H9 (cell line): ENCODE measurements around the gene DCHS2. TPM values are rescaled to one million over a fixed set of nuclear protein-coding genes. Genes with fewer than 3 reads are reported as not detected.

ENCODE experiments used
- DNase-seq: peaks from one replicate; pipeline ENCODE4 v3.0.0-alpha.2; 2017
- H2AFZ ChIP-seq: one replicate; pipeline ENCODE4 v1.6.1; 2013; ENCODE audit warnings: mild to moderate bottlenecking, low read length, control low read depth, moderate library complexity
- H2AK5ac ChIP-seq: 2 replicates; pipeline ENCODE4 v1.6.1; 2013; ENCODE audit warnings: low read length, control low read depth, mixed read lengths; ENCODE audit not compliant: insufficient read length
- H2BK120ac ChIP-seq: one replicate; pipeline ENCODE4 v1.6.1; 2013; ENCODE audit warnings: low read depth, mild to moderate bottlenecking, low read length, control low read depth, inconsistent platforms; ENCODE audit not compliant: poor library complexity, severe bottlenecking
- H2BK12ac ChIP-seq: 2 replicates; pipeline ENCODE4 v1.6.1; 2013; ENCODE audit warnings: low read length, control low read depth, mixed read lengths, low read depth; ENCODE audit not compliant: insufficient read length
- H2BK15ac ChIP-seq: 2 replicates; pipeline ENCODE4 v1.6.1; 2013; ENCODE audit warnings: low read depth, low read length, control low read depth
- H2BK20ac ChIP-seq: one replicate; pipeline ENCODE4 v1.6.1; 2013; ENCODE audit warnings: low read depth, mild to moderate bottlenecking, low read length, control low read depth, inconsistent platforms; ENCODE audit not compliant: poor library complexity, severe bottlenecking
- H2BK5ac ChIP-seq: 2 replicates; pipeline ENCODE4 v1.6.1; 2013; ENCODE audit warnings: low read length, control low read depth, mixed read lengths; ENCODE audit not compliant: insufficient read length
- H3K14ac ChIP-seq: 2 replicates; pipeline ENCODE4 v1.6.1; 2013; ENCODE audit warnings: low read length, control low read depth; ENCODE audit not compliant: insufficient read depth
- H3K18ac ChIP-seq: 2 replicates; pipeline ENCODE4 v1.6.1; 2013; ENCODE audit warnings: low read depth, mild to moderate bottlenecking, mixed read lengths, low read length, control low read depth; ENCODE audit not compliant: insufficient read length
- H3K23ac ChIP-seq: 2 replicates; pipeline ENCODE4 v1.6.1; 2013; ENCODE audit warnings: low read length, control low read depth, mixed read lengths, low read depth; ENCODE audit not compliant: insufficient read length
- H3K23me2 ChIP-seq: 2 replicates; pipeline ENCODE4 v1.6.1; 2013; ENCODE audit warnings: low read depth, mild to moderate bottlenecking, mixed read lengths, low read length, control low read depth; ENCODE audit not compliant: insufficient read length, poor library complexity, severe bottlenecking
- H3K27ac ChIP-seq: 2 replicates; pipeline ENCODE4 v1.5.1; 2013; ENCODE audit warnings: low read length, control low read depth, mixed read lengths, low read depth; ENCODE audit not compliant: insufficient read length
- H3K27me3 ChIP-seq: 2 replicates; pipeline ENCODE4 v1.6.1; 2013; ENCODE audit warnings: low read length, control low read depth, inconsistent platforms; ENCODE audit not compliant: insufficient read depth
- H3K4ac ChIP-seq: 2 replicates; pipeline ENCODE4 v1.6.1; 2013; ENCODE audit warnings: low read depth, mild to moderate bottlenecking, control low read depth, inconsistent platforms, low read length, moderate library complexity
- H3K4me1 ChIP-seq: 2 replicates; pipeline ENCODE4 v1.6.1; 2013; ENCODE audit warnings: low read length, control low read depth, inconsistent platforms; ENCODE audit not compliant: insufficient read depth
- H3K4me2 ChIP-seq: 2 replicates; pipeline ENCODE4 v1.6.1; 2013; ENCODE audit warnings: low read length, control low read depth, mixed read lengths; ENCODE audit not compliant: insufficient read length, insufficient read depth
- H3K56ac ChIP-seq: 2 replicates; pipeline ENCODE4 v1.6.1; 2013; ENCODE audit warnings: low read depth, mild to moderate bottlenecking, mixed read lengths, low read length, control low read depth; ENCODE audit not compliant: insufficient read length
- H3K79me1 ChIP-seq: 2 replicates; pipeline ENCODE4 v1.6.1; 2013; ENCODE audit warnings: low read depth, mild to moderate bottlenecking, moderate library complexity, low read length, control low read depth, inconsistent platforms; ENCODE audit not compliant: insufficient read depth, poor library complexity, severe bottlenecking
- H3K79me2 ChIP-seq: 2 replicates; pipeline ENCODE4 v1.6.1; 2013; ENCODE audit warnings: low read length, control low read depth, inconsistent platforms; ENCODE audit not compliant: insufficient read depth
- H3K9ac ChIP-seq: 2 replicates; pipeline ENCODE4 v1.6.1; 2013; ENCODE audit warnings: low read length, control low read depth, mixed read lengths; ENCODE audit not compliant: insufficient read length; ENCODE audit errors: extremely low read depth
- H3K9me3 ChIP-seq: one replicate; pipeline ENCODE4 v1.6.1; 2013; ENCODE audit warnings: low read depth, low read length, inconsistent platforms; ENCODE audit not compliant: control insufficient read depth
- H3T11ph ChIP-seq: one replicate; pipeline ENCODE4 v1.6.1; 2013; ENCODE audit warnings: mild to moderate bottlenecking, low read length, control low read depth, inconsistent platforms
- H4K20me1 ChIP-seq: one replicate; pipeline ENCODE4 v1.6.1; 2013; ENCODE audit not compliant: control insufficient read depth, insufficient read length, insufficient read depth
- H4K5ac ChIP-seq: 2 replicates; pipeline ENCODE4 v1.6.1; 2013; ENCODE audit warnings: low read depth, mild to moderate bottlenecking, mixed read lengths, low read length, control low read depth; ENCODE audit not compliant: insufficient read length
- H4K8ac ChIP-seq: replicated peaks from 2 replicates; pipeline ENCODE4 v1.6.1; 2013; ENCODE audit warnings: low read length, control low read depth, mixed read lengths, low read depth; ENCODE audit not compliant: insufficient read length
- H4K91ac ChIP-seq: 2 replicates; pipeline ENCODE4 v1.6.1; 2013; ENCODE audit warnings: low read depth, mild to moderate bottlenecking, moderate library complexity, mixed read lengths, low read length, control low read depth; ENCODE audit not compliant: insufficient read length
- H3K27ac Mint-ChIP-seq, 3 experiments: 2 replicates in 2 of 3; 3 replicates in 1 of 3; pipeline ENCODE4 v1.8.0; 2020 to 2021; ENCODE audit warnings: mixed read lengths in 3 of 3, mild to moderate bottlenecking in 1 of 3, moderate library complexity in 1 of 3
- H3K27me3 Mint-ChIP-seq: 2 replicates; pipeline ENCODE4 v1.8.0; 2021; ENCODE audit warnings: low read depth, mild to moderate bottlenecking, moderate library complexity, mixed read lengths
- H3K36me3 Mint-ChIP-seq, 3 experiments: 2 replicates in 2 of 3; 3 replicates in 1 of 3; pipeline ENCODE4 v1.8.0; 2020 to 2021; ENCODE audit warnings: low read depth in 3 of 3, mixed read lengths in 3 of 3; ENCODE audit not compliant: insufficient read depth in 1 of 3
- H3K4me1 Mint-ChIP-seq, 2 experiments: 2 replicates each; pipeline ENCODE4 v1.8.0; 2020; ENCODE audit warnings: mixed read lengths in 2 of 2
- H3K4me3 Mint-ChIP-seq, 2 experiments: 2 replicates in 1 of 2; 3 replicates in 1 of 2; pipeline ENCODE4 v1.8.0; 2020 to 2021; ENCODE audit warnings: mild to moderate bottlenecking in 2 of 2, mixed read lengths in 2 of 2, moderate library complexity in 1 of 2
- H3K9me3 Mint-ChIP-seq, 2 experiments: 2 replicates in 1 of 2; 3 replicates in 1 of 2; pipeline ENCODE4 v1.8.0; 2020; ENCODE audit warnings: mild to moderate bottlenecking in 2 of 2, mixed read lengths in 2 of 2, moderate library complexity in 1 of 2
- WGBS: extraction: QIAGEN DNeasy Blood & Tissue Kit; methylation state at CpG from one replicate; pipeline ENCODE4 v1.1.7; 2013; ENCODE audit warnings: missing lambda C conversion rate, low lambda C conversion rate, mixed read lengths; ENCODE audit not compliant: insufficient read length; ENCODE audit errors: extremely low coverage; 5-methylcytosine and 5-hydroxymethylcytosine counted together
- total RNA-seq: library from RNA; stranded (reverse); gene quantifications from 2 replicates; pipeline ENCODE4 v1.2.1, GENCODE V29; 2021
- TF ChIP-seq, protein P1 (sequence below): fragments of 200-600 bp; sonication (generic); conservative IDR thresholded peaks from 3 replicates; pipeline ENCODE4 v1.8.0; 2021; ENCODE audit warnings: antibody characterized with exemption, mild to moderate bottlenecking

The DCHS2 gene
- total RNA-seq, 1 experiment from 2014 or later: 0.57 TPM

DNA sequence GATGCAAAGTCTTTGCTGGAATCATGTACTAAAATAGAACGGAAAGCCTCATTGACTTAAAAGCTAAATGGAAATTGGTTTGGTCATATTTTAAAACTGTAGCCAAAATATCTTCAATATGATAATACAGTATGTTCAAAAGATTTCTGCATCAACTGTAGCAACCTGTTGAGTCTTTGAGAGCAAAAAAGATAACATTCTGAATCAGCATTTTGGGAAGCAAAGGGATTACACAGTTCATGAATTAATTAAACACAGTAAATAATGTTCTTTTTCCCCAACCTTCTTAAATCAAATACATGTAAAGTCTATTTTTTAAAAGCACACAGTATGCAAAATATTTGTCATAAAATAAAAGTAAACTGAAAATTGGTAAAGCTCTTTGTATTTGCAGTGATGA lies 50.5 kb downstream of the DCHS2 start:
- no peak overlapping the region for H2AK5ac ChIP-seq
- H3K27me3 Mint-ChIP-seq: no peaks in the 10 kb centered on the region
- no peak overlapping the region for H2AFZ ChIP-seq
- no CpG with 5 or more reads among the region's 1 CpG for WGBS
- H3K4me2 ChIP-seq: no peak overlapping the region
- no peak overlapping the region for H3K27ac ChIP-seq
- no peak overlapping the region for H3K4me3 Mint-ChIP-seq
- no peaks in the 10 kb centered on the region for H3K23me2 ChIP-seq
- H4K20me1 ChIP-seq: no peaks in the 10 kb centered on the region
- no peak overlapping the region for H2BK20ac ChIP-seq
- no peaks in the 10 kb centered on the region for H3K36me3 Mint-ChIP-seq
- no peak overlapping the region for H3K27ac Mint-ChIP-seq
- TF ChIP-seq, protein P1, sequence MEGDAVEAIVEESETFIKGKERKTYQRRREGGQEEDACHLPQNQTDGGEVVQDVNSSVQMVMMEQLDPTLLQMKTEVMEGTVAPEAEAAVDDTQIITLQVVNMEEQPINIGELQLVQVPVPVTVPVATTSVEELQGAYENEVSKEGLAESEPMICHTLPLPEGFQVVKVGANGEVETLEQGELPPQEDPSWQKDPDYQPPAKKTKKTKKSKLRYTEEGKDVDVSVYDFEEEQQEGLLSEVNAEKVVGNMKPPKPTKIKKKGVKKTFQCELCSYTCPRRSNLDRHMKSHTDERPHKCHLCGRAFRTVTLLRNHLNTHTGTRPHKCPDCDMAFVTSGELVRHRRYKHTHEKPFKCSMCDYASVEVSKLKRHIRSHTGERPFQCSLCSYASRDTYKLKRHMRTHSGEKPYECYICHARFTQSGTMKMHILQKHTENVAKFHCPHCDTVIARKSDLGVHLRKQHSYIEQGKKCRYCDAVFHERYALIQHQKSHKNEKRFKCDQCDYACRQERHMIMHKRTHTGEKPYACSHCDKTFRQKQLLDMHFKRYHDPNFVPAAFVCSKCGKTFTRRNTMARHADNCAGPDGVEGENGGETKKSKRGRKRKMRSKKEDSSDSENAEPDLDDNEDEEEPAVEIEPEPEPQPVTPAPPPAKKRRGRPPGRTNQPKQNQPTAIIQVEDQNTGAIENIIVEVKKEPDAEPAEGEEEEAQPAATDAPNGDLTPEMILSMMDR: no peak
- no peaks in the 10 kb centered on the region for H3K27me3 ChIP-seq
- H3K18ac ChIP-seq: no peak overlapping the region
- DNase-seq: no peak
- H3K4me1 ChIP-seq: no peaks in the 10 kb centered on the region
- H3K9me3 ChIP-seq: no peaks in the 10 kb centered on the region
- H3T11ph ChIP-seq: no peak overlapping the region
- H3K23ac ChIP-seq: no peak overlapping the region
- H4K5ac ChIP-seq: no peak overlapping the region
- no peak overlapping the region for H3K14ac ChIP-seq
- H2BK12ac ChIP-seq: no peak overlapping the region
- H4K8ac ChIP-seq: no peak overlapping the region
- H3K4ac ChIP-seq: no peak overlapping the region
- H4K91ac ChIP-seq: no peak overlapping the region
- no peaks in the 10 kb centered on the region for H3K4me1 Mint-ChIP-seq
- no peaks in the 10 kb centered on the region for H3K79me1 ChIP-seq
- no peaks in the 10 kb centered on the region for H3K79me2 ChIP-seq
- no peak overlapping the region for H3K56ac ChIP-seq
- H3K9ac ChIP-seq: no peak overlapping the region
- no peak overlapping the region for H2BK5ac ChIP-seq
- H2BK15ac ChIP-seq: no peak overlapping the region
- no peak overlapping the region for H2BK120ac ChIP-seq
- H3K9me3 Mint-ChIP-seq: no peaks in the 10 kb centered on the region
